ENCODE measurements around the gene SASH1. TPM values are rescaled to one million over a fixed set of nuclear protein-coding genes. Genes with fewer than 3 reads are reported as not detected.

The SASH1 gene
- total RNA-seq, 1 experiment from 2014 or later = 9.8 TPM

DNA sequence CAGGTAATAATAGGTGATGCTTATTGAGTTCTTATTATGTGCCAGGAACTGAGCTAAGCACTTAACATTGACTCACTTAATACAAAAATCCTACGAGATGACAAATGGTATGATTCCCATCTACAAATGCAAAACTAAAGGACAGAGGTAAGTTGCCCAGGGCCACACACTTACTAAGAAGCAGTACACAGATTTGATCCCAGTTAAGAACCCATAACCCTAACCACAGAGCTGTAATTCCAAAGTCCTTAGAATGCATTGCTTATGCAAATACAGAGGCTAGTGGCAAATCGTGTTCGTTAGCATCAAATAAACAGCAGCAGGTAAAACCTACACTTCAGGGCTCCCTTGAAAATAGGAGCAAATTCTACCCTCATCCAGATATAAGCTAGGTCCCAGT is 104.0 kb downstream of the SASH1 start:
- intact Hi-C loops (cut with micrococcal nuclease) = no loop called here
- Histone ChIP-seq H3K4me3 (ENCODE audit: low read length) (no peak overlapping the region), H3K4me1 (ENCODE audit: insufficient read depth, low read length) (peaks cover 26% of the 10 kb centered on the region), H3K9me2 (replicated peaks; ENCODE audit: low read length) (no peaks in the 10 kb centered on the region), H3K9me3 (ENCODE audit: low read length) (no peaks in the 10 kb centered on the region), H3K79me2 (ENCODE audit: low read length) (no peaks in the 10 kb centered on the region), H3K27ac (ENCODE audit: low read length) (no peak overlapping the region), H3K27me3 (ENCODE audit: low read length) (no peaks in the 10 kb centered on the region), H3F3A (ENCODE audit: low read length, unreplicated experiment) (no peaks in the 10 kb centered on the region), H3K9ac (ENCODE audit: low read length) (no peak overlapping the region), H3K4me2 (ENCODE audit: low read length) (no peak overlapping the region), H3K36me3 (ENCODE audit: low read depth, low read length) (no peaks in the 10 kb centered on the region), H4K20me1 (ENCODE audit: low read length) (no peaks in the 10 kb centered on the region), H2AFZ (ENCODE audit: low read length) (no peak overlapping the region)
- TF ChIP-seq, protein P1, sequence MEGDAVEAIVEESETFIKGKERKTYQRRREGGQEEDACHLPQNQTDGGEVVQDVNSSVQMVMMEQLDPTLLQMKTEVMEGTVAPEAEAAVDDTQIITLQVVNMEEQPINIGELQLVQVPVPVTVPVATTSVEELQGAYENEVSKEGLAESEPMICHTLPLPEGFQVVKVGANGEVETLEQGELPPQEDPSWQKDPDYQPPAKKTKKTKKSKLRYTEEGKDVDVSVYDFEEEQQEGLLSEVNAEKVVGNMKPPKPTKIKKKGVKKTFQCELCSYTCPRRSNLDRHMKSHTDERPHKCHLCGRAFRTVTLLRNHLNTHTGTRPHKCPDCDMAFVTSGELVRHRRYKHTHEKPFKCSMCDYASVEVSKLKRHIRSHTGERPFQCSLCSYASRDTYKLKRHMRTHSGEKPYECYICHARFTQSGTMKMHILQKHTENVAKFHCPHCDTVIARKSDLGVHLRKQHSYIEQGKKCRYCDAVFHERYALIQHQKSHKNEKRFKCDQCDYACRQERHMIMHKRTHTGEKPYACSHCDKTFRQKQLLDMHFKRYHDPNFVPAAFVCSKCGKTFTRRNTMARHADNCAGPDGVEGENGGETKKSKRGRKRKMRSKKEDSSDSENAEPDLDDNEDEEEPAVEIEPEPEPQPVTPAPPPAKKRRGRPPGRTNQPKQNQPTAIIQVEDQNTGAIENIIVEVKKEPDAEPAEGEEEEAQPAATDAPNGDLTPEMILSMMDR (conservative IDR thresholded peaks at IDR 0.05; ENCODE audit: low read depth, low read length) = no peak
- no peak for TF ChIP-seq EZH2 (IDR thresholded peaks at IDR 0.05; ENCODE audit: low read length, unreplicated experiment)
- BruUV-seq (replicated peaks) = no TSS peak
- no peak for ATAC-seq
- ChIA-PET POLR2A (ENCODE audit: unreplicated experiment) (no interaction called here), CTCF (no interaction called here)
- DNase-seq = peak; percentile 48

DNA sequence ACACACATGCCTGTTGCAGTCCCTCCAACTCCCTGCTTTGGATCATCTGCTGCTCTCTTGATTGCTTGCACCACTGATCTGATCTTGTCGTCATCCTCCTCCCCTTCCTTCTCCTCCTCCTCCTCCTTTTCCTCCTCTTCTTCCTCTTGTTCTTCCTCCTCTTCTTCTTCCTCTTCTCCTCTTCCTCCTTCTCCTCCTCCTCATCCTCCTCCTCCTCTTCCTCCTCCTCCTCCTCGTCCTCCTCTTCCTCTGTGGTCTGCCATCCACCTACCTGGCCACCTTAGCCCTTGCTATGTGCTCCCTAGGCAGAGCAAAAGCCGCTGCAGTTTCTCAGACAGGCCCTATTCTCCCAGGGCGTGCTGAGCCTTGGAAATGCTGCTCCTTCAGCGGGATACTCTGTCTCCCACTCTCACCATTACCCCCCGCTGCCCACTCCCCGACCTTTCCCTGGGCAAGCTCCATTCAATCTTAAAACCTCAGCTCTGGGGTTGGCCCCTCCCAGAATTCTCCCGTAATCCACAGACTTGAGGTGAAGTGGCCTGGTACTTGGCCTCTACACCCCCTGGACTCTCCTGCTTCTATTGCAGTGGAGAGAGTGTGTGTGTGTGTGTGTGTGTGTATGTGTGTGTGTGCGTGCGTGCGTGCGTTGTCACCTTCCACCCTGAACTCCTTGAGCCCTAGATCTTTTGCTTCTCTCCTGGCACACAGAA is 105.0 kb downstream of the SASH1 start:
- no TSS peak for BruUV-seq (replicated peaks)
- H3K4me3 ChIP-seq (ENCODE audit: low read length) = no peak overlapping the region
- H2AFZ ChIP-seq (ENCODE audit: low read length) = no peak overlapping the region
- POLR2A ChIA-PET (ENCODE audit: unreplicated experiment) = interaction anchor here (0.6 kb wide), 1 partner anchor 256 kb away, joined by 3 read pairs; no protein-coding TSS in a partner anchor
- peaks cover 18% of the 10 kb centered on the region for H3K4me1 ChIP-seq (ENCODE audit: insufficient read depth, low read length)
- no peaks in the 10 kb centered on the region for H3K36me3 ChIP-seq (ENCODE audit: low read depth, low read length)
- H3K9ac ChIP-seq (ENCODE audit: low read length) = no peak overlapping the region
- TF ChIP-seq EZH2 (IDR thresholded peaks at IDR 0.05; ENCODE audit: low read length, unreplicated experiment) (no peak), EZH2phosphoT487 (IDR thresholded peaks at IDR 0.05; ENCODE audit: borderline replicate concordance, low read length) (no peak)
- TF ChIP-seq, protein P1 (conservative IDR thresholded peaks at IDR 0.05; ENCODE audit: low read depth, low read length) = no peak
- no peaks in the 10 kb centered on the region for H3F3A ChIP-seq (ENCODE audit: low read length, unreplicated experiment)
- no peaks in the 10 kb centered on the region for H3K9me2 ChIP-seq (replicated peaks; ENCODE audit: low read length)
- H3K4me2 ChIP-seq (ENCODE audit: low read length) = no peak overlapping the region
- intact Hi-C loops (cut with micrococcal nuclease) = no loop called here
- H3K27ac ChIP-seq (ENCODE audit: low read length) = no peak overlapping the region
- no peak for DNase-seq
- no peaks in the 10 kb centered on the region for H3K27me3 ChIP-seq (ENCODE audit: low read length)
- no peaks in the 10 kb centered on the region for H3K79me2 ChIP-seq (ENCODE audit: low read length)
- no peaks in the 10 kb centered on the region for H3K9me3 ChIP-seq (ENCODE audit: low read length)
- no peaks in the 10 kb centered on the region for H4K20me1 ChIP-seq (ENCODE audit: low read length)
- CTCF ChIA-PET = no interaction called here
- no peak for ATAC-seq

DNA sequence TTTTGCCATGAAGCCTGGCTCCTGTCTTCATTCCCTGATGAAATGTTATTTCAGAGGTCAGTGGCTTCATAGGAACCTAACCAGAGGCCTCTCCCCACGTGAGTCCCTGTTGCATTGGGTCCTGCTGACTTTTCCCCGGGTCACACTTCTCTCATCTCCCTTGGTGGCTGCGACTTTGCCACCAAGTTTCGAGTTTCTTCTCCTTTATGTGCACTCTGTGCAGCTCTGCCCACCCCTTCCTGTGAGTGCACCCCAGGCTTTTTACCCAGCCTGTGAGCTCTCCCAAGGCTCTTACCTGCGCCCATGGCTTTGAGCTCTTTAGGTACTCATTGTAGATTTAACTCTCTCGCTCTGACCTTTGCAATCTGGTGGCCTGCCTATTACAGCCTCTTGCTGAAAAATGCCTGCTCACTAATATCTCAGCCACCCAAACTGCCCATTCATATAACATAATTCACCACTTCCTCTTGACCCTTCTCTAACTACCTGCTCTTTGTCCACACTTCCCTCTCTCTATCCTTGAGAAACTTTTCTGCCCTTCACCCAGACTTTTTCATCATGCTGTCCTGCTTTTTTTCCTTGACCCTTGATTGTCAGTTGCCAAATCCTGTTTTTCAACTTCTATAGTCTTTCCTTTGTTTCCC is 105.9 kb downstream of the SASH1 start:
- ChIA-PET CTCF (no interaction called here), POLR2A (ENCODE audit: unreplicated experiment) (no interaction called here)
- intact Hi-C loops (cut with micrococcal nuclease) = no loop called here
- Histone ChIP-seq H4K20me1 (ENCODE audit: low read length) (no peaks in the 10 kb centered on the region), H2AFZ (ENCODE audit: low read length) (no peak overlapping the region), H3K36me3 (ENCODE audit: low read depth, low read length) (no peaks in the 10 kb centered on the region), H3K9me2 (replicated peaks; ENCODE audit: low read length) (no peaks in the 10 kb centered on the region), H3K27me3 (ENCODE audit: low read length) (no peaks in the 10 kb centered on the region), H3K9me3 (ENCODE audit: low read length) (no peaks in the 10 kb centered on the region), H3K4me3 (ENCODE audit: low read length) (no peak overlapping the region), H3K27ac (ENCODE audit: low read length) (no peak overlapping the region), H3K9ac (ENCODE audit: low read length) (no peak overlapping the region), H3K4me2 (ENCODE audit: low read length) (no peak overlapping the region), H3K4me1 (ENCODE audit: insufficient read depth, low read length) (peaks cover 18% of the 10 kb centered on the region), H3F3A (ENCODE audit: low read length, unreplicated experiment) (no peaks in the 10 kb centered on the region), H3K79me2 (ENCODE audit: low read length) (no peaks in the 10 kb centered on the region)
- DNase-seq (no peak), ATAC-seq (no peak)
- no TSS peak for BruUV-seq (replicated peaks)
- TF ChIP-seq EZH2 (IDR thresholded peaks at IDR 0.05; ENCODE audit: low read length, unreplicated experiment) (no peak), EZH2phosphoT487 (IDR thresholded peaks at IDR 0.05; ENCODE audit: borderline replicate concordance, low read length) (no peak)
- TF ChIP-seq, protein P1 (conservative IDR thresholded peaks at IDR 0.05; ENCODE audit: low read depth, low read length) = no peak

Data from PC-3 (cell line).